Endothelial cell of umbilical vein (primary cell): ENCODE data around the gene KY. TPM values are rescaled to one million over a fixed set of nuclear protein-coding genes. Genes with fewer than 3 reads are reported as not detected.

Experiments
- BruUV-seq: library from RNA; stranded (reverse); fragments of 400-500 nt; replicated peaks from 2 replicates; lab custom pipeline; 2021; lab: Mats Ljungman, UMichigan
- CTCF ChIA-PET: fragments of 300-600, 350-600 bp; sonication (Branson Sonifier 250); formaldehyde crosslinking; loops from one replicate; lab custom pipeline; 2021; ENCODE audit warnings: antibody characterized with exemption, inconsistent platforms; lab: Charles Lee
- POLR2A ChIA-PET: fragments of 300-600, 350-600 bp; sonication (Branson Sonifier 250); formaldehyde crosslinking; loops from one replicate; lab custom pipeline; 2021; ENCODE audit warnings: antibody characterized with exemption, inconsistent platforms; lab: Charles Lee
- DNase-seq: peaks from one replicate; pipeline ENCODE4 v3.0.0-alpha.2; 2011; ENCODE audit warnings: low read depth, low spot score
- FAIRE-seq: peaks from 2 replicates; lab custom pipeline; 2011; peaks lifted over from hg19 to GRCh38; lab: Jason Lieb, UNC
- H2AFZ ChIP-seq: 2 replicates; pipeline ENCODE4 v1.6.0; 2012; ENCODE audit warnings: low read depth, low read length, control low read depth, inconsistent platforms
- H3K27ac ChIP-seq: 2 replicates; pipeline ENCODE4 v1.5.1; 2011; ENCODE audit warnings: low read depth, mild to moderate bottlenecking, control low read depth, low read length, moderate library complexity; ENCODE audit not compliant: insufficient read depth
- H3K27me3 ChIP-seq, 2 experiments: 2 replicates each; pipeline versions ENCODE4 v1.6.0 to v1.6.1; 2011; ENCODE audit warnings: low read length in 2 of 2, mixed read lengths in 1 of 2; ENCODE audit not compliant: control insufficient read depth in 2 of 2, insufficient read depth in 2 of 2
- H3K36me3 ChIP-seq, 2 experiments: 2 replicates in 1 of 2; 3 replicates in 1 of 2; pipeline ENCODE4 v1.5.1; 2011; ENCODE audit warnings: low read length in 2 of 2, mild to moderate bottlenecking in 1 of 2, moderate library complexity in 1 of 2; ENCODE audit not compliant: control insufficient read depth in 2 of 2, insufficient read depth in 2 of 2; ENCODE audit errors: extremely low read depth in 1 of 2
- H3K4me1 ChIP-seq: 3 replicates; pipeline ENCODE4 v1.5.1; 2011; ENCODE audit warnings: mild to moderate bottlenecking, low read length; ENCODE audit not compliant: control insufficient read depth, insufficient read depth; ENCODE audit errors: extremely low read depth
- H3K4me2 ChIP-seq: 2 replicates; pipeline ENCODE4 v1.6.1; 2011; ENCODE audit warnings: low read length, control low read depth, mixed read lengths; ENCODE audit not compliant: insufficient read depth
- H3K4me3 ChIP-seq, 3 experiments: fragments of 200-600 bp in 1 of 3; sonication (generic), shearing (Covaris generic) in 1 of 3; replicated peaks in 1 of 3; 2 replicates each; pipeline ENCODE4 v1.5.1; 2011 to 2016; ENCODE audit warnings: control low read depth in 3 of 3, low read length in 3 of 3, mild to moderate bottlenecking in 2 of 3, inconsistent platforms in 1 of 3, low read depth in 1 of 3, moderate library complexity in 1 of 3; ENCODE audit not compliant: insufficient read depth in 1 of 3
- H3K79me2 ChIP-seq: 2 replicates; pipeline ENCODE4 v1.6.0; 2012; ENCODE audit warnings: low read length, inconsistent platforms; ENCODE audit not compliant: control insufficient read depth, insufficient read depth
- H3K9ac ChIP-seq: replicated peaks from 2 replicates; pipeline ENCODE3; 2011; ENCODE audit warnings: low read length, control low read depth; ENCODE audit not compliant: insufficient read depth; ENCODE audit errors: extremely low read depth
- H3K9me1 ChIP-seq: replicated peaks from 3 replicates; pipeline ENCODE4 v1.6.0; 2011; ENCODE audit warnings: mild to moderate bottlenecking, low read length; ENCODE audit not compliant: control insufficient read depth, insufficient read depth; ENCODE audit errors: extremely low read depth
- H3K9me3 ChIP-seq: replicated peaks from 2 replicates; pipeline ENCODE4 v1.5.1; 2012; ENCODE audit warnings: low read length, inconsistent platforms; ENCODE audit not compliant: control insufficient read depth, insufficient read depth
- H4K20me1 ChIP-seq: replicated peaks from 2 replicates; pipeline ENCODE3; 2011; ENCODE audit warnings: mild to moderate bottlenecking, low read length; ENCODE audit not compliant: control insufficient read depth, insufficient read depth; ENCODE audit errors: extremely low read depth
- EZH2 ChIP-seq: IDR thresholded peaks from 2 replicates; pipeline ENCODE4 v1.6.1; 2012; ENCODE audit warnings: borderline replicate concordance, low read depth, mild to moderate bottlenecking, moderate library complexity, low read length, inconsistent platforms; ENCODE audit not compliant: severe bottlenecking
- FOS ChIP-seq: IDR thresholded peaks from 2 replicates; pipeline ENCODE4 v1.6.1; 2011; ENCODE audit warnings: mild to moderate bottlenecking, low read length, moderate library complexity, borderline replicate concordance; ENCODE audit not compliant: insufficient read depth
- GATA2 ChIP-seq: IDR thresholded peaks from 2 replicates; pipeline ENCODE4 v1.7.0; 2011; ENCODE audit warnings: low read depth, mild to moderate bottlenecking, moderate library complexity, mixed read lengths, low read length; ENCODE audit not compliant: insufficient read length, insufficient read depth
- JUN ChIP-seq: IDR thresholded peaks from 2 replicates; pipeline ENCODE4 v1.6.1; 2011; ENCODE audit warnings: borderline replicate concordance, low read depth; ENCODE audit not compliant: insufficient read length, insufficient read depth
- MYC ChIP-seq: IDR thresholded peaks from one replicate; pipeline ENCODE4 v1.6.1; 2011; ENCODE audit warnings: mild to moderate bottlenecking, low read depth, low read length
- POLR2A ChIP-seq: IDR thresholded peaks from 2 replicates; pipeline ENCODE4 v1.6.1; 2012; ENCODE audit warnings: low read depth, mild to moderate bottlenecking, control low read depth, low read length
- POLR2AphosphoS5 ChIP-seq: IDR thresholded peaks from 2 replicates; pipeline ENCODE4 v1.6.1; 2012; ENCODE audit warnings: low read depth, mild to moderate bottlenecking, control low read depth, low read length, moderate library complexity; ENCODE audit not compliant: insufficient read depth
- dilution Hi-C: fragments of 300-500 bp; cut with MboI; formaldehyde crosslinking; loops from one replicate; pipeline ENCODE4 v1.15.0; 2019; ENCODE audit warnings: low sequenced_read_pairs; ENCODE audit not compliant: extremely low pct_ligation_motif_present
- intact Hi-C: fragments of 100-400 bp; cut with micrococcal nuclease; formaldehyde crosslinking; loops from one replicate; pipeline ENCODE4 v1.10.0; 2022
- polyA plus RNA-seq, 4 experiments: library from polyadenylated mRNA; depleted of rRNA in 3 of 4; stranded (reverse) in 3 of 4; unstranded in 1 of 4; fragments of >200 nt; gene quantifications; 2 replicates each; pipeline versions ENCODE4 v1.2.1 to v1.2.3, GENCODE V29; 2011 to 2012; ENCODE audit warnings: missing spikeins in 1 of 4
- total RNA-seq: library from RNA; stranded (reverse); gene quantifications from 2 replicates; pipeline ENCODE4 v1.2.3, GENCODE V29; 2021
- TF ChIP-seq, protein P1 (sequence below): IDR thresholded peaks from 2 replicates; pipeline ENCODE4 v1.6.1; 2011; ENCODE audit not compliant: insufficient read depth, insufficient read length
- TF ChIP-seq, protein P2 (sequence below), 2 donors: IDR thresholded peaks; 1 replicate in 1 of 2; 2 replicates in 1 of 2; pipeline ENCODE4 v1.5.1; 2011; ENCODE audit warnings: low read length in 2 of 2, mild to moderate bottlenecking in 2 of 2, moderate library complexity in 2 of 2, control low read depth in 1 of 2, inconsistent platforms in 1 of 2, low read depth in 1 of 2; ENCODE audit not compliant: insufficient read depth in 1 of 2; ENCODE audit errors: extremely low read depth in 1 of 2

KY gene
- total and polyA plus RNA-seq, 2 donors (not counting 3 experiments of a cell fraction or from before 2014, with no cell fraction given): not detected

DNA sequence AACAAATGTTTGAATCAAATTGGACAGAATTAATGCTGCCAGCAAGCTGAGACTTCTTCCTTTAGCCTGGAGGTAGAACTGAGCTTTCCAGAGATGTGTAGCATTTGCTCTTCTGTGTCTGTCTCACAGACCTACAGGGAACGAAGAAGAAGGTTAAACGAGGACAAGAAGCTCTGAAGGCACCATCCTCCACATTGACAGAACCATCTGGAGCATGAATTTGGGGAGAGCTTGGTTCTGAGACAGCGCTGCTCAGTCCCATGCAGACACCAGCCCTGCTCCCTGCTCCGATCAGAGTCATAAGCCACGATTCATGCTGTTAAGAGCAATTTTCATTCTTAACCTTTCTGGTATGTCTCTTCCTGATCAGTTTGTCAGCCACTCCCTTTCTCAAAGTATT lies 7.7 kb upstream of the KY start:
- Histone ChIP-seq H3K27ac (no peak overlapping the region), H3K4me1 (no peaks in the 10 kb centered on the region), H3K4me3 (no peak overlapping the region), H2AFZ (no peak overlapping the region), H3K4me2 (no peak overlapping the region), H3K9me3 (no peaks in the 10 kb centered on the region), H4K20me1 (no peaks in the 10 kb centered on the region), H3K9ac (no peak overlapping the region), H3K9me1 (no peaks in the 10 kb centered on the region), H3K36me3 (no peaks in the 10 kb centered on the region), H3K79me2 (no peaks in the 10 kb centered on the region), H3K27me3 (no peaks in the 10 kb centered on the region)
- ChIA-PET POLR2A (no interaction called here), CTCF (interaction anchor here (1.0 kb wide), 2 partner anchors 18 to 49 kb away, joined by 3 read pairs; no protein-coding TSS in a partner anchor)
- intact Hi-C loops (no loop called here), dilution Hi-C loops (no loop called here)
- BruUV-seq: no TSS peak
- TF ChIP-seq EZH2: no peak
- TF ChIP-seq JUN: no peak
- TF ChIP-seq POLR2AphosphoS5: no peak
- TF ChIP-seq FOS: no peak
- no peak for TF ChIP-seq GATA2
- TF ChIP-seq, protein P1, sequence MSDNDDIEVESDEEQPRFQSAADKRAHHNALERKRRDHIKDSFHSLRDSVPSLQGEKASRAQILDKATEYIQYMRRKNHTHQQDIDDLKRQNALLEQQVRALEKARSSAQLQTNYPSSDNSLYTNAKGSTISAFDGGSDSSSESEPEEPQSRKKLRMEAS: no peak
- TF ChIP-seq MYC: no peak
- TF ChIP-seq, protein P2, sequence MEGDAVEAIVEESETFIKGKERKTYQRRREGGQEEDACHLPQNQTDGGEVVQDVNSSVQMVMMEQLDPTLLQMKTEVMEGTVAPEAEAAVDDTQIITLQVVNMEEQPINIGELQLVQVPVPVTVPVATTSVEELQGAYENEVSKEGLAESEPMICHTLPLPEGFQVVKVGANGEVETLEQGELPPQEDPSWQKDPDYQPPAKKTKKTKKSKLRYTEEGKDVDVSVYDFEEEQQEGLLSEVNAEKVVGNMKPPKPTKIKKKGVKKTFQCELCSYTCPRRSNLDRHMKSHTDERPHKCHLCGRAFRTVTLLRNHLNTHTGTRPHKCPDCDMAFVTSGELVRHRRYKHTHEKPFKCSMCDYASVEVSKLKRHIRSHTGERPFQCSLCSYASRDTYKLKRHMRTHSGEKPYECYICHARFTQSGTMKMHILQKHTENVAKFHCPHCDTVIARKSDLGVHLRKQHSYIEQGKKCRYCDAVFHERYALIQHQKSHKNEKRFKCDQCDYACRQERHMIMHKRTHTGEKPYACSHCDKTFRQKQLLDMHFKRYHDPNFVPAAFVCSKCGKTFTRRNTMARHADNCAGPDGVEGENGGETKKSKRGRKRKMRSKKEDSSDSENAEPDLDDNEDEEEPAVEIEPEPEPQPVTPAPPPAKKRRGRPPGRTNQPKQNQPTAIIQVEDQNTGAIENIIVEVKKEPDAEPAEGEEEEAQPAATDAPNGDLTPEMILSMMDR (IDR thresholded peaks at IDR 0.05; ENCODE audit: extremely low read depth in 1 of 2, insufficient read depth in 1 of 2, low read depth in 1 of 2, low read length in 2 of 2): no peak
- no peak for TF ChIP-seq POLR2A
- DNase-seq: no peak
- no peak for FAIRE-seq
